Fibroblast of gingiva (primary cell): ENCODE measurements around the gene ADAMTSL1.
A peak's percentile ranks its signal among the peaks of the same experiment; 100 is the strongest.

Experiments used
- DNase-seq: peaks from one replicate; pipeline ENCODE4 v3.0.0-alpha.2; 2011; ENCODE audit warnings: low read depth

ADAMTSL1 gene, protein sequence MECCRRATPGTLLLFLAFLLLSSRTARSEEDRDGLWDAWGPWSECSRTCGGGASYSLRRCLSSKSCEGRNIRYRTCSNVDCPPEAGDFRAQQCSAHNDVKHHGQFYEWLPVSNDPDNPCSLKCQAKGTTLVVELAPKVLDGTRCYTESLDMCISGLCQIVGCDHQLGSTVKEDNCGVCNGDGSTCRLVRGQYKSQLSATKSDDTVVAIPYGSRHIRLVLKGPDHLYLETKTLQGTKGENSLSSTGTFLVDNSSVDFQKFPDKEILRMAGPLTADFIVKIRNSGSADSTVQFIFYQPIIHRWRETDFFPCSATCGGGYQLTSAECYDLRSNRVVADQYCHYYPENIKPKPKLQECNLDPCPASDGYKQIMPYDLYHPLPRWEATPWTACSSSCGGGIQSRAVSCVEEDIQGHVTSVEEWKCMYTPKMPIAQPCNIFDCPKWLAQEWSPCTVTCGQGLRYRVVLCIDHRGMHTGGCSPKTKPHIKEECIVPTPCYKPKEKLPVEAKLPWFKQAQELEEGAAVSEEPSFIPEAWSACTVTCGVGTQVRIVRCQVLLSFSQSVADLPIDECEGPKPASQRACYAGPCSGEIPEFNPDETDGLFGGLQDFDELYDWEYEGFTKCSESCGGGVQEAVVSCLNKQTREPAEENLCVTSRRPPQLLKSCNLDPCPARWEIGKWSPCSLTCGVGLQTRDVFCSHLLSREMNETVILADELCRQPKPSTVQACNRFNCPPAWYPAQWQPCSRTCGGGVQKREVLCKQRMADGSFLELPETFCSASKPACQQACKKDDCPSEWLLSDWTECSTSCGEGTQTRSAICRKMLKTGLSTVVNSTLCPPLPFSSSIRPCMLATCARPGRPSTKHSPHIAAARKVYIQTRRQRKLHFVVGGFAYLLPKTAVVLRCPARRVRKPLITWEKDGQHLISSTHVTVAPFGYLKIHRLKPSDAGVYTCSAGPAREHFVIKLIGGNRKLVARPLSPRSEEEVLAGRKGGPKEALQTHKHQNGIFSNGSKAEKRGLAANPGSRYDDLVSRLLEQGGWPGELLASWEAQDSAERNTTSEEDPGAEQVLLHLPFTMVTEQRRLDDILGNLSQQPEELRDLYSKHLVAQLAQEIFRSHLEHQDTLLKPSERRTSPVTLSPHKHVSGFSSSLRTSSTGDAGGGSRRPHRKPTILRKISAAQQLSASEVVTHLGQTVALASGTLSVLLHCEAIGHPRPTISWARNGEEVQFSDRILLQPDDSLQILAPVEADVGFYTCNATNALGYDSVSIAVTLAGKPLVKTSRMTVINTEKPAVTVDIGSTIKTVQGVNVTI (N-terminal part only)

GRCh38 chr9:18473652-18474279 lies at the start of gene ADAMTSL1:
Gene ADAMTSL1, plus strand, starts transcription at chr9:18474153. Its CDS starts 80 bp downstream, at chr9:18474233.
- DNase-seq: peak; percentile 85

DNA sequence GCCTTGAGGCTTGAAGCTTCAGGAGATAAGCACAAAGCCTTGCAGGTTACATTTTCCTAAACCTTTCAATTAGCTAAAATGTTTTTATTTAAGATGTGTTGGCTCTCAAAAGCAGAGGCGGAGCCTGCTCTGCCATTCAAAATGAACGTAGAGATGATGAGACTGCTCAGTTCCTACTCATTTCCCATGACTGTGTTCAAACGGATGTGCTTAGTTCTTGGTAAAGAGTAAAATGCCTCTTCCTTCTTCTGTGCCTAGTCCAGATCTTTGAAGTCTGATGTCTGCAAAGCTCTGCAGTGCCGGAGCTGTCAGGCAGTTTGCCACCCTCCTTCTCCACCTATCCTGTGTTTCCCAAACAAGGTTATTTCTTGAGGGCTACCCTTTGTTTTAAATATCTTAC lies 46.3 kb upstream of the ADAMTSL1 start:
- DNase-seq: no peak

DNA sequence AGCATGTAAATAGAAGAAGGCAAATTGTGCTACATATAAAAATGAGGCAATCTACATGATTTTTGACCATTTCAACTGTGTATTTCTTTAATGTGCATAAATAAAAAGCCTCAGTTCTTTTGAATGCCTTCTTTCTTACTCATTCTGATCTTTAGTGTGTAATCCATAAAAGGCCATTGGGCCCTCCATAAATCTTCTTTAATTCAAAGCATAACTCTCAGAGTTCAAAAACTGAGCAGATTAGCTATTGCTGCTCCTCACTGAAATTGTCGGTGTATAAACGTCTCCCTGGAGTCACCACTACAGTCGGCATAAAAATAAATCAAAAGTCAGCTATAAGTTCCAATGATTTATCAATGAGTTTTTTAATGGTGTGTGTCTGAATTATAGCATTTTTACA lies 45.3 kb upstream of the ADAMTSL1 start:
- no peak for DNase-seq

DNA sequence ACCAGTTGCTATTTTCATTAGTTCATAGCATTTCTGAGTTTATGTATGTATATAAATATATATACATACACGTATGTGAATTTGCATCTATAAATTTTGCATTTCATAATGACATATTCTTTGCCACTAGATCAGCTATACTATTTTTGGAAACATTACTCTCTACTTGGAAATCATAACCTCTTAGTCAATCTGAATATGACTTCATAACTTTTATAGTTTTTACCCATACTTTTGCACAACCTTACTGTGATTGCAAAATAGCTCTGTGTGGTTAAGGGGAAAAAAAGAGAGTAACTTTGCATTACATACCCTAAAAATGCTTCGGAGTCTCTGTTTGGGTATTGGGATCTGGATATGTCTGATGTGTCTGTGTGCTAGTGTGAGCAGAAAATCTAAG lies 44.9 kb upstream of the ADAMTSL1 start:
- peak; percentile 72 for DNase-seq

GRCh38 chr9:18433620-18434019 lies 40.3 kb upstream of the ADAMTSL1 start:
- no peak for DNase-seq

GRCh38 chr9:18437315-18438201 lies 36.4 kb upstream of the ADAMTSL1 start:
- DNase-seq: peak; percentile 11

DNA sequence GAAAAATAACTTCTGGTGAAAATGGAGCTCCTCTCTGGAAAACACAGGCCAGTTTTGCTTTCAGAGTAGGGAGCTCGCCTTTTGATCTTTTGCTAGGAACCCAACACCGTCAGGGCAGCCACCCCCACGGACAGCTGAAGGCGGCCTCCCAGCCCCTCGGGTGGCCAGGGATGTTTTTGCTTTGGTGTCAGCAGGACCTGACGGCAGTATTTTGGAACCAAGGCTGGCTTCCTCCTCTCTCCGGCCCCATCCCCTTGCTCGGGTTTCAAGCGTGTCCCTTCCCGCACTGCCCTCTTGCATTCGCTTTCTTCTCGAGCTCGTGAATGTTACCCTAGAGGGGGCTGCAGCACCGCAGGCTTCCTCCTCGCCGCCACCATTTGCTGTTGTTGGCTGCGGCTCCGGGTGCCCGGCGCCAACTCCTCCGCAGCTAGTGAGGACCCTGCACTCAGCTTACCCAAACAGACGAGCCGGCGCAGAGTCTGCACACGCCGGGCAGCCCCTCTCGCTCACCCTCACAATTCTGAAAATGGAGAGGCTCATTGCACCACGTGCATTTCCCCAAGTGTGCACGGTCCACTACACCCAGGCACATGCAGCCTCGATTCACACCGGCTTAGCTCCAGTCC lies 35.5 kb upstream of the ADAMTSL1 start:
- DNase-seq: peak; percentile 39

DNA sequence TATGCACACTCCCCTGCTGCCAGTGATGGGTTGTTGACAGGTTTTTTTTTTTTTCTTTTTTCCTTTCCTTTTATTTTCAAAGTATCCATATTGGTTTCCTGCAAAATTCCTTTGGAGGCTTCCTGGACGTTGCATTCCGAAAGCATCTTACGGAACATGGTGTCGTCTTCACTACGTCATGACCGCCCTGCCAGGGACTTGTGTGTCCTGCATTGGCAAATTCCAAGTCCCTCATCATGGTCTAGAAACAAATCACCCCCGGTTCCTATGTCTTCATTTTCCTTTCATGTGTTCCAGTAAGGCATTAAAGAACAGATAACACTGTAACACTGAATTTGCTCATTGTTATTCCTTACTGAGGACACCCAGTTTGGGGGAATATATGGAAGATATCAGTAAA lies 35.0 kb upstream of the ADAMTSL1 start:
- peak; percentile 56 for DNase-seq

GRCh38 chr9:18441261-18441660 lies 32.7 kb upstream of the ADAMTSL1 start:
- DNase-seq: no peak

- DNase-seq: peak; percentile 80
Measured at GRCh38 chr9:18442629-18443491, 31.1 kb upstream of the ADAMTSL1 start.

DNA sequence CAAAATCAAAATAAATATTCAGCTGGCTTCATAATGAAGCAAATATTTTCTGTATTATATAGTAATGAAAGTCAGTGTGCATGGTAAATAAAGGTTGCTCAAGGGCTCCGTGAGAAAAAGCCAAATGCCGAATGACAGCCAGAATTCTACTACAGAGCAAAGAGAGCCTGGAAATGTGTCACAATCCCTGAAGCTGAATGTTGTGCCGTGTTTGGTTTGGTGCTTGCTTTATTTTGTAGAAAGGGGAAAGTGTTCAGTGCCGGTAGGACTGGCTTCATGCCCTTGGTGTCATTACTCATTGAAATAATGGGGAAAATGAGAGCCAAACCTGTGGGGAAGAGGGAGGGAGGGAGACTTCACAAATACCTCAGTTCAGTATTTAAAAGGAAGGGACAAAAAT lies 26.8 kb upstream of the ADAMTSL1 start:
- peak; percentile 78 for DNase-seq

GRCh38 chr9:18447541-18447940 lies 26.4 kb upstream of the ADAMTSL1 start:
- DNase-seq: no peak

DNA sequence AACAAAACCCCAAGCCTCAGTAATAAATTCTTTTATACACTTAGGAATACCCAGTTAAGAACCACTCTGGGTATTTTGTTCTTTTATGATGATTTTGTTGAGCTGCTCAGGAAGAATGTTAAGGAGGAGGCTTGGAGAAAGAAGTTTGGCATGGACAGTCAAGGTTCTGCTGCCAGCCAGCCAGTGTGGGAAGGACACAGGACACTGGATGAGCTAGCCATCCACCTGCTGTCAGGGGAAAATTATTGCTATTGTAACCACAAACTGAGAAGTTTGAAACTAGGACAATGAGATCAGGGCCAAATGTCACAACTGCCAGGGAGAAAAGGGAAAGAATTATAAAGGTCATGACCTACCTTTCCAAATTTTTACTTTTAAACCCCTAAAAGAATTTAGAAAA lies 25.9 kb upstream of the ADAMTSL1 start:
- DNase-seq: no peak

- DNase-seq: peak; percentile 88
Measured at GRCh38 chr9:18451406-18451805, 22.5 kb upstream of the ADAMTSL1 start.

DNA sequence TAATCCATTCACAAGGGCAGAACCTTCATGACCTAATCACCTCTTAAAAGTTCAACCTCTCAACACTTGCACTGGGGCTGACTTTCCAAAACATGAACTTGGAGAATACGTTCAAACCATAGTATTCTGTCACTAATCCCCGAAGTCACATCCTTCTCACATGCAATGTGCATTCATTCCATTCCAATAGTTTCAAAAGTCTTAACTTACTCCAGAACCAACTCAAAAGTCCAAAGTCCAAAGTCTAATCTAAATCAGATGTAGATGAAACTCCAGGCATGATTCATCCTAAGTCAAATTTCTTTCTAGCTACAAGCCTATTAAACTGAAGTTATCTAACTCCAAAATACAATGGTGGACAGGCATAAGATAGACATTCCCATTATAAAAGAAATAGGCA lies 21.7 kb upstream of the ADAMTSL1 start:
- peak; percentile 83 for DNase-seq

- DNase-seq: no peak
Measured at GRCh38 chr9:18456624-18457237, 17.2 kb upstream of the ADAMTSL1 start.

- DNase-seq: no peak
Measured at GRCh38 chr9:18457510-18457909, 16.4 kb upstream of the ADAMTSL1 start.

GRCh38 chr9:18459962-18460584 lies 13.9 kb upstream of the ADAMTSL1 start:
- peak; percentile 97 for DNase-seq
